Measurements from ENCODE around the gene DNLZ.

DNA sequence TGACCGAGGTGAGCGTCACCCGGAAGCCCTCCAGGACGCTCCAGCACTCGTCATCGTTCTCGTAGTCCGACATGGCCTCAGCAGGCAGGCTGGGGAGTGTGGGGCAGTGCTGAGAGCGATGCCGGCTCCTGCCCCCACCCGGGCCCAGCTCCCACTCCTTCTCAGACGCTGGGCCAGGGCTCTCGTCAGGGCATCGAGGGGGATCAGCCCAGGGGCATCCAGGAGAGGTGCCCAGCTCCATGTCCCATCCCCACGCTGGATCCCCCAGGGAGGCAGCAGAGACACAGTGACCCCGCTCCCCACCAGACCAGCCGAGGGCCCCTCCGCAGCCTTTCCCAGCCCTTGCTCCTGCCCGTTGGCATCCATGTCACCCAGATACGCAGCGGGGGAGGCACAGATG lies 8.5 kb upstream of the DNLZ start:
- TF ChIP-seq, protein P1, sequence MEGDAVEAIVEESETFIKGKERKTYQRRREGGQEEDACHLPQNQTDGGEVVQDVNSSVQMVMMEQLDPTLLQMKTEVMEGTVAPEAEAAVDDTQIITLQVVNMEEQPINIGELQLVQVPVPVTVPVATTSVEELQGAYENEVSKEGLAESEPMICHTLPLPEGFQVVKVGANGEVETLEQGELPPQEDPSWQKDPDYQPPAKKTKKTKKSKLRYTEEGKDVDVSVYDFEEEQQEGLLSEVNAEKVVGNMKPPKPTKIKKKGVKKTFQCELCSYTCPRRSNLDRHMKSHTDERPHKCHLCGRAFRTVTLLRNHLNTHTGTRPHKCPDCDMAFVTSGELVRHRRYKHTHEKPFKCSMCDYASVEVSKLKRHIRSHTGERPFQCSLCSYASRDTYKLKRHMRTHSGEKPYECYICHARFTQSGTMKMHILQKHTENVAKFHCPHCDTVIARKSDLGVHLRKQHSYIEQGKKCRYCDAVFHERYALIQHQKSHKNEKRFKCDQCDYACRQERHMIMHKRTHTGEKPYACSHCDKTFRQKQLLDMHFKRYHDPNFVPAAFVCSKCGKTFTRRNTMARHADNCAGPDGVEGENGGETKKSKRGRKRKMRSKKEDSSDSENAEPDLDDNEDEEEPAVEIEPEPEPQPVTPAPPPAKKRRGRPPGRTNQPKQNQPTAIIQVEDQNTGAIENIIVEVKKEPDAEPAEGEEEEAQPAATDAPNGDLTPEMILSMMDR (IDR thresholded peaks at IDR 0.05 in 8 of 11, conservative IDR thresholded peaks at IDR 0.05 in 3 of 11) = no peak
- no peak for TF ChIP-seq POLR2A (IDR thresholded peaks at IDR 0.05)

Measured in spleen (tissue), 7 donors.